ENCODE data around the gene GLIS1. TPM values are rescaled to one million over a fixed set of nuclear protein-coding genes. Genes with fewer than 3 reads are reported as not detected.

GLIS1 gene
- total RNA-seq, 2 donors from 2014 or later: 0.20 to 0.22 TPM

DNA sequence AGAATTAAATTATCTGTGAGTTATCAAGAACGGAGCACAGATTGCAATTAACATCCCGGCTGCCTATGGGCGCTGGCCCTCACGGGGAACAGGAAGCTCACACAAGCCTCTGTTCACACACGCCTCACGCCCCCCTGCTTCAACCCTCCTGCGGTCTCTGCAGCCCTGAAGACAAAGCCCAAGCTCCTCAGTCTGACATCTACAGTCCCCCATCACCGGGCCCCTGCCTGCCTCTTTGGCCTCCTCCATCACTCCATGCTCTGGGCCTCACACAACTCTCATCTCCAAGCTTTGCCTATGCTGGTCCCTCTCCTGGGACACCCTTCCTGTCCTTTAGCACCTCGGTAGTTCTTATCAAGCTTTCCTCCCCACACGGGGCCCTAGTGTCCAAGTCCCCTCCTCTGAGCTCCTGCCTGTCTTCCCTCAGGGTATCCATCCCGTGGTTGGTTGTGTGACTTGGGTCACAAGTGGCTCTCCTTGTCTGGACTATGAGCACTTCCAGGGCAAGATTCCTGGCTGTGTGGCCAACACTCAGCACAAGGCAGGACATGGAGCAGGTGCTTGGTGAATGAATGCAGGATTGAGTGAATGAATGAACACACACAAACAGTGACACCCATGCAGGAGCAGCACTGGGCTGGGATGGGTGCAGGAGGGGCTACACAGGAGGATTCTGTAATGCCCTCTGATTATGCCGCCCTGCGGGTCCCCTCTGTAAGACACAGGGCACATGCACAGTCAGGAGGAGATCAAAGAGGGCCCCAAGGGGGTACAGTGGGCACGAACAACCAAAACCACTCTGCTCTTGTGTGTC lies 163.6 kb downstream of the GLIS1 start:
- Histone ChIP-seq H3K4me3 (no peak overlapping the region), H3K27ac (no peak overlapping the region), H3K36me3 (no peaks in the 10 kb centered on the region), H3K4me1 (peaks cover 0 to 6% of the 10 kb centered on the region in 2 donors), H3K9me3 (no peaks in the 10 kb centered on the region), H3K27me3 (no peaks in the 10 kb centered on the region)
- no peak for DNase-seq (ENCODE audit: low spot score)
- TF ChIP-seq, protein P1, sequence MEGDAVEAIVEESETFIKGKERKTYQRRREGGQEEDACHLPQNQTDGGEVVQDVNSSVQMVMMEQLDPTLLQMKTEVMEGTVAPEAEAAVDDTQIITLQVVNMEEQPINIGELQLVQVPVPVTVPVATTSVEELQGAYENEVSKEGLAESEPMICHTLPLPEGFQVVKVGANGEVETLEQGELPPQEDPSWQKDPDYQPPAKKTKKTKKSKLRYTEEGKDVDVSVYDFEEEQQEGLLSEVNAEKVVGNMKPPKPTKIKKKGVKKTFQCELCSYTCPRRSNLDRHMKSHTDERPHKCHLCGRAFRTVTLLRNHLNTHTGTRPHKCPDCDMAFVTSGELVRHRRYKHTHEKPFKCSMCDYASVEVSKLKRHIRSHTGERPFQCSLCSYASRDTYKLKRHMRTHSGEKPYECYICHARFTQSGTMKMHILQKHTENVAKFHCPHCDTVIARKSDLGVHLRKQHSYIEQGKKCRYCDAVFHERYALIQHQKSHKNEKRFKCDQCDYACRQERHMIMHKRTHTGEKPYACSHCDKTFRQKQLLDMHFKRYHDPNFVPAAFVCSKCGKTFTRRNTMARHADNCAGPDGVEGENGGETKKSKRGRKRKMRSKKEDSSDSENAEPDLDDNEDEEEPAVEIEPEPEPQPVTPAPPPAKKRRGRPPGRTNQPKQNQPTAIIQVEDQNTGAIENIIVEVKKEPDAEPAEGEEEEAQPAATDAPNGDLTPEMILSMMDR (IDR thresholded peaks at IDR 0.05): no peak

DNA sequence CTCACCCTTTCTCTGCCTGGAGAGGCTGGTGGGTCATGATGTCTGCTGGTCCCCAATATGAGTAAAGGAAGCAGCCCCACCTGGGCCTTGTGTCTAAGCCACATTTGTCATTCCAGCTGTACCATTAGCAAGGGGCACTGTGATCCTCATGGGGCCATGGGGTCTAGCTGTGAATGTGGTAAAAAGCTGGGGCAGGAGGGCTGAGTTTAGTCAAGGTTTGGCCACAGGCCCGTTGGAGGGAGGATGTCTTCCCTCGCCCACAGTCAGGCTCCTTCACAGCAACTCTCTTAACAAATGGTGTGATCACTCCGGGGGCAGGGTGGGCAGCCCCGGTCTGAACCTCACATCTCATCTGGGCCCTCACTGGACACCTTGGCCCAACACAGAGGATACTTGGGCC lies 164.3 kb downstream of the GLIS1 start:
- TF ChIP-seq, protein P1 (IDR thresholded peaks at IDR 0.05): no peak
- H3K4me1 ChIP-seq: peaks cover 0 to 6% of the 10 kb centered on the region in 2 donors
- DNase-seq (ENCODE audit: low spot score): no peak

DNA sequence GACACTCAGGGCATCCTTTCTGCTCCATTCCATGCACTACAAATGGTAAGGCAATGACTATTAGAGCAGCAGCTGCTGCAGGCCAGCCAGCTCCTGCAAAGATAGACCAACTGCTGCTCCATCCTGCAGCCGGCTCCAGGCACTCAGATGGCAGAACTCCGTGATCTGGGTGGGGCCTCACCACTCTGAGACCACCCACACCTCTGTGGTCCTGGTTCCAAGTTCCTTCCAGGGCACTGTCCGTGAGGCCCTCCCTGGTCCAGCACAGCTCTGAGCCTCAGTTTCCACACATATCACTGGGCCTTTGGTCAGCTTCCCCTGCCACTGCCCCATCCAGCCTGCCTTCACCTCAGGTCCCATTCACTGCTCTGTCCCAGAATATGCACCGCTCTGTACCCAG lies 165.0 kb downstream of the GLIS1 start:
- Histone ChIP-seq H3K36me3 (no peaks in the 10 kb centered on the region), H3K4me1 (peaks cover 0 to 6% of the 10 kb centered on the region in 2 donors), H3K4me3 (no peak overlapping the region), H3K27ac (no peak overlapping the region), H3K9me3 (no peaks in the 10 kb centered on the region), H3K27me3 (no peaks in the 10 kb centered on the region)
- DNase-seq (ENCODE audit: low spot score): no peak
- TF ChIP-seq, protein P1 (IDR thresholded peaks at IDR 0.05): no peak

More for the DNA sequence above, 164.3 kb downstream of the GLIS1 start:
- no peaks in the 10 kb centered on the region for H3K36me3 ChIP-seq
- H3K27me3 ChIP-seq: no peaks in the 10 kb centered on the region
- no peaks in the 10 kb centered on the region for H3K9me3 ChIP-seq
- no peak overlapping the region for H3K27ac ChIP-seq
- no peak overlapping the region for H3K4me3 ChIP-seq

DNA sequence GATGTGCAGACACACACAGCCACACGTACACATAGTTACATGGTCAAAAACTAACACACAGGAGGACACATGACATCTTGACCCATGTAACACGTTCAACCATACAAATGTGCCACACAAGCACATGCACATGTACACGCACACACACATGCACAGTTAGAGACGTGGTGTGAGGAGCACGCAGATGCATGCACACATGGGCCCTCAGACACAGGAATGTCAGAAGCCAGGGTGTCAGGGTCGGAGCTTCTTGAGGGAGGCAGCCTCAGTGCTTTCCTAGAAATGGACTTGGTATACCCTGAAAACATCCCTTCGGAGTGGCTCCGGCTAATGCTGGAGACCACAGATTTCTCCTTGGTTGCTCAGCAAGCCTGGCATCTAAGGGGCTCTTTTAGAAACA lies 165.4 kb downstream of the GLIS1 start:
- no peak for DNase-seq (ENCODE audit: low spot score)
- Histone ChIP-seq H3K27ac (no peak overlapping the region), H3K4me1 (peaks cover 0 to 6% of the 10 kb centered on the region in 2 donors), H3K36me3 (no peaks in the 10 kb centered on the region), H3K4me3 (no peak overlapping the region), H3K27me3 (no peaks in the 10 kb centered on the region), H3K9me3 (no peaks in the 10 kb centered on the region)
- TF ChIP-seq, protein P1 (IDR thresholded peaks at IDR 0.05): no peak

DNA sequence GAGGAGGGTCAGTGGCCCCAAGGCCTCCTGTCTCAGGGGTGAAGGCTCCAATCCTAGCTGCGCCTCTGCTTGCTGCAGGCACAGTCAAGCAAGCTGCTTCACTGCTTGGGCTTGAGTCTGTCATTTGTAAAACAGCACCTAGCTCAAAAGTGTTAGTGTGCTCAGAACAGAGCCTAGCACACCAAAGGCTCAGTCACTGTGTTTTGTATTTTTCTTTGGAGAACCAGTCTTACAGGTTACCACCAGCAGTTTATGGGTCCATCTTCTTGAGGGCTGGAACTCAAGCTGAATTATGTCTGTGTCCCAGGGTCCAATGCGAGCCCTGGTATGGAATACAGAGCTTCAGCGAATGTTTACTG lies 166.2 kb downstream of the GLIS1 start:
- H3K4me3 ChIP-seq: no peak overlapping the region
- H3K36me3 ChIP-seq: no peaks in the 10 kb centered on the region
- H3K9me3 ChIP-seq: peaks cover 0 to under 1% of the 10 kb centered on the region in 2 donors
- peaks cover 0 to 6% of the 10 kb centered on the region in 2 donors for H3K4me1 ChIP-seq
- H3K27ac ChIP-seq: no peak overlapping the region
- H3K27me3 ChIP-seq: no peaks in the 10 kb centered on the region
- TF ChIP-seq, protein P1 (IDR thresholded peaks at IDR 0.05): no peak
- no peak for DNase-seq (ENCODE audit: low spot score)
